D721Med (cell line): Measurements from ENCODE around the gene IRGQ.
A peak's percentile ranks its signal among the peaks of the same experiment; 100 is the strongest.

Source experiments
- DNase-seq: peaks from one replicate; pipeline ENCODE4 v3.0.0; 2011; ENCODE audit warnings: low spot score; ENCODE audit not compliant: insufficient read length
- FAIRE-seq: peaks from 2 replicates; lab custom pipeline; 2011; peaks lifted over from hg19 to GRCh38; lab: Jason Lieb, UNC
- TF ChIP-seq, protein P1 (sequence below): IDR thresholded peaks from 2 replicates; pipeline ENCODE4 v1.5.1; 2012; ENCODE audit warnings: mild to moderate bottlenecking, control low read depth; ENCODE audit not compliant: insufficient read depth; ENCODE audit errors: missing control alignments

IRGQ gene

DNA sequence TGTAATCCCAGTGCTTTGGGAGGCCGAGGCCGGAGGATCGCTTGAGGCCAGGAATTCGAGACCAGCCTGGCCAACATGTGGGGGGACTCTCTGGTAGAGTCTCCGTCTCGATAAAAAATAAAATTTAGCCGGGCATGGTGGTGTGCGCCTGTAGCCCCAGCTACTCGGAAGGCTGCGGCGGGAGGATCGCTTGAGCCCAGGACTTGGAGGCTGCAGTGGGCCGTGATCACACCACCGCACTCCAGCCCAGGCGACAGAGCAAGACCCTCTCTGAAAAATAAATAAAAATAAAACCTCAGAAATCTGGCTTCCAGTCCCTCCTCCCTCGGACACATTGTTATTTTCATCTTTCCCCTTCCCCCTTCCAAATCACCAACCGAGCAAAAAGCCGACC lies 332 bp downstream of the IRGQ start:
- TF ChIP-seq, protein P1, sequence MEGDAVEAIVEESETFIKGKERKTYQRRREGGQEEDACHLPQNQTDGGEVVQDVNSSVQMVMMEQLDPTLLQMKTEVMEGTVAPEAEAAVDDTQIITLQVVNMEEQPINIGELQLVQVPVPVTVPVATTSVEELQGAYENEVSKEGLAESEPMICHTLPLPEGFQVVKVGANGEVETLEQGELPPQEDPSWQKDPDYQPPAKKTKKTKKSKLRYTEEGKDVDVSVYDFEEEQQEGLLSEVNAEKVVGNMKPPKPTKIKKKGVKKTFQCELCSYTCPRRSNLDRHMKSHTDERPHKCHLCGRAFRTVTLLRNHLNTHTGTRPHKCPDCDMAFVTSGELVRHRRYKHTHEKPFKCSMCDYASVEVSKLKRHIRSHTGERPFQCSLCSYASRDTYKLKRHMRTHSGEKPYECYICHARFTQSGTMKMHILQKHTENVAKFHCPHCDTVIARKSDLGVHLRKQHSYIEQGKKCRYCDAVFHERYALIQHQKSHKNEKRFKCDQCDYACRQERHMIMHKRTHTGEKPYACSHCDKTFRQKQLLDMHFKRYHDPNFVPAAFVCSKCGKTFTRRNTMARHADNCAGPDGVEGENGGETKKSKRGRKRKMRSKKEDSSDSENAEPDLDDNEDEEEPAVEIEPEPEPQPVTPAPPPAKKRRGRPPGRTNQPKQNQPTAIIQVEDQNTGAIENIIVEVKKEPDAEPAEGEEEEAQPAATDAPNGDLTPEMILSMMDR: no peak
- DNase-seq: no peak
- FAIRE-seq: no peak

DNA sequence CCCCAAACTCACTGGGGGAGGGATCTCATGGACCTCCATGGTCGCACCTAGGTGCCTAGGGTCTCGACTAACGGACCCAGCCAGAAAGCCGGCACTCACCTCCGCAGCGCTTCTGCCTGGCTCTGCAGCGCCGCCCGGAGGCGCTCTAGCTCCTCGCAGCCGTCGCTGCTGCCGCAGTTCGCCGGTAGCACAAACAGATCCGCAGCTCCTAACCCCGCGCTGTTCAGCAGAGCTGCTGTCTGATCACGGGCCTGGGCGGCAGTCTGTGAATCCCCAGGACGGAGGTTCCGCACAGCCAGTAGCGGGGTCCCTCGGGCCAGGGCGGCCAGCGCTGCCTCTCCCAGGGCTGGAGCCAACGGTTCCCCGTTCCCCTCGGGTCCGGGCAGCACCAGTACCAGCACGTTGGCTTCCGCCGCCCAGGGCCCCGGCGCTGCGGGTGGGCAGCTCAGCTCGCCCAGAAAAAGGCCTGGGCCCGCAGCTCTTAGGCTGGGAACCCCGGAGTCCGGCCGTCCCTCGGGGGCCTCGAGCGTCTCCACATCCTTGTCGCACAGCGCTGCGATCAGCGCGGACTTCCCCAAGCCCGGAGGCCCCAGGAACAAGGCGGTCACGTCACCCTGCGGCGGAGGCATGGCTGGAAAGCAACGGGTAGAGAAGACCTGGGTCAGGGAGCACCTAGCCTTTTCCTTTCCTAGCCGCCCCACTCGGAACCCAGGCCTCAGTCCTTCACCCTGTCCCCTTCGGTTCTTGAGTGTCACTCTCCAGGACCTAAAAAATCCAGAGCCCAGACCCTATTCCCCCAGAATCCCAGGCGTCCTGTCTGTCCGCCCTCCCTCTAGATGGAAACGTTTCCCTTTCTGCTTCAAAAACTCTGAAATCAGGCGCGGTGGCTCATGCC lies 977 bp downstream of the IRGQ start:
- FAIRE-seq: no peak
- DNase-seq: no peak
- TF ChIP-seq, protein P1: peak; percentile 84

DNA sequence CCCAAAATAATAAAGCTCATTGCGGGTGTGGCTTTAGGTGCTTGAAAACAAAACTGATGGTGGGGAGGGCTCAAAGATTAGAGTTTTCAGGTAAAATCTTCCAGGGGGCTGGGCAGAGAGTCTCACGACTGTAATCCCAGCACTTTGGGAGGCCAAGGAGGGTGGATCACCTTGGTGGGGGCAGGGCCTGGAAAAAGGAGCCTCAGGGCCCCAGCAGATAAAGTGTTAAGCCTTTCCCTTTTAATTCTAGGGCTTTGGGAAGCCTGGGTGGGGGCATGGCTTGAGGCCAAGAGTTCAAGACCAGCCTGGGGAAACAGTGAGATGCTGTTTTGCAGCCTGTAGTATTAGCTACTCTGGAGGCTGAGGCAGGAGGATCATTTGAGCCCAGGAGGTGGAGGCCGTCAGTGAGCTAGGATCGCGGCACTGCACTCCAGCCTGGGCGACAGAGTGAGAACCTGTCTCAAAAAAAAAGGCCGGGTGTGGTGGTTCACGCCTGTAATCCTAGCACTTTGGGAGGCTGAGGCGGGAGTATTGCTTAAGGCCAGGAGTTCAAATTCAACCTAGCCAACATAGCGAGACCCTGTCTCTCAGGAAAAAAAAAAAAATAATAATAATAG lies 1.7 kb downstream of the IRGQ start:
- TF ChIP-seq, protein P1: no peak
- no peak for FAIRE-seq
- no peak for DNase-seq

DNA sequence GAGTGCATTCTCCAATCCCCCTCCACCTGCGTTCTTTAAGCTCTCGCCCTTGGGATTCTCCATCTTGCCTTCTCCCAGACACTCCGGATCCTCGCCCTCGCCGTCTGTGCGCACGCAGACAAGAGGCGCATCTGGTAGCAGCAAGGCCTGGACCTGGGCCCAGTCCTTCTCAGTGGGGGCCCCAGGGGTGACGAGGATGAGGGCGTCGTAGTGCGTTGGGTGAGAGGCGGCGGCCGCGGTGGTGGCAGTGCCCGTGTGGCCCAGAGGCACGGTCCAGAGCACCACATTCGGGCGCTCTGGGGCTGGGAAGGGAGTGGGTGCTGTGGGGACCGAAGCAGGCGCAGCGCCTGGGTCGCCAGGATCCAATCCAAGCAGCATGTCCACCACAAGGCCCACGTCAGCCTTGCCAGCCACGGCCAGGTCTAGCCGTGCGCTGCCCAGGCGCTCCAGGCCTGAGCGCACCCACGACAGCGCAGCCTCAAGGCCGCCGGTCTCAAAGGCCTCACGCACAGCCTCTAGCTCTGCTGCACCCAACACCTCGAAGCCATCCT lies 3.1 kb downstream of the IRGQ start:
- no peak for FAIRE-seq
- TF ChIP-seq, protein P1: no peak
- no peak for DNase-seq

DNA sequence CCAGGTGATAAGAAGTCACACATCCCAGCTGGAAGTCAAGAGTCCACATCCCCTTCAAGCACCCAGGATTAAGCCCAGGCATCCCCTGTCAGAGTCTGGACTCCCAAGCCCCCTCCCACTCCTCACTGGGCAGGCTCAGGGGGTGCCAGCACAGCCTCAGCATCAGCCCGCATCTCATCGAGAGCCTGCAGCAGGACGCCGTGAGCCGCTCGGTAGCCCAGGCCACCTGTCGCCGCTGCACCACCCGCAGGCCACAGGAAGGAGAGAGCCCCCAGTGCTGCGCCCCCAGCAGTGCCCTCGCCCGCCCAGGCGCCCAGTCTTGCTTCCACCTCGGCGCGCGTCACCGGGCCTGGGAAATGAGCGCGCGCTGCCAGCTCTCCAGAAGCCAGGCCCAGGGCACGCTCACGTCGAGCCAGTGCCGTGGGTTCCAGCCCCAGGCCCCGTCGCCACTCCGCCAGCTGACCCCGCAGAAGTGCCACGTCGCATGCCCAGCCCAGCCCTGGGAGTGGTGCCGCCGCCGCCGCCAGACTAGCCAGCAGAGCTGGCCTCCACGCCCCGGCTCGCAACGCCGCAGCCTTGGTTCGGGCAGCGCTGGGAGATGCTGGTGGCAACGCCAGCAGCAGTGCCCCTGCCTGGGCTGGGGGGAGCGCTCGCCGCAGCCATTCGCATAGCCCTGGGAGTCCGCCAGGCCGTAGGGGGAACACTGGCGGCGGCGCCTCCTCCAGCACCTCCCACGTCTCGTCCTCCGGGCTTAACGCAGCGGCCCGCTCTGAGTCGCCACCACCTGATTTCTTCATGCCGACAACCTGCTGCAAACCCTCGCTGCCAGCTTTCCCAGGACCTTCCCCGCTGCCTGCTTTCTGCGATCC lies 3.8 kb downstream of the IRGQ start:
- no peak for FAIRE-seq
- TF ChIP-seq, protein P1: no peak

DNA sequence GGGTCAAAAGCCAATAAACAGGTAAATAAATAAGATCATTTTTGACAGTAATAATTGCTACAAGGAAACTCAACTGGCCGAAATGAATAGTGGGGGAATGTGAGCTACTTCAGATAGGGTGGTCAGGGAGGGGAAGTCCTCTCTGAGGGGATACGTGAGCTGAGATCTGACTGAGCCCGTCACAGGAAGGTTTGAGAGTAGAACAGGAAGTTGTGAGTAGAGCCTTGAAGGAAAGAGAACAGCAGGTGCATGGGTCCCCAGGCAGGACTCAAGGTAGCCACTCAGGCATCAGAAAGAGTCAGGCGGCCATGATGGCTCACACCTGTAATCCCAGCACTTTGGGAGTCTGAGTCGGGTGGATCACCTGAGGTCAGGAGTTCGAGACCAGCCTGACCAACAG lies 6.3 kb downstream of the IRGQ start:
- DNase-seq (no peak), FAIRE-seq (no peak)
- TF ChIP-seq, protein P1: no peak

More for the DNA sequence above, 3.8 kb downstream of the IRGQ start:
- DNase-seq: no peak
